H9 (cell line): ENCODE results near the gene EIF2S2. TPM values are rescaled to one million over a fixed set of nuclear protein-coding genes. Genes with fewer than 3 reads are reported as not detected.

ENCODE experiments used
- DNase-seq: peaks from one replicate; pipeline ENCODE4 v3.0.0-alpha.2; 2017
- H2AFZ ChIP-seq: one replicate; pipeline ENCODE4 v1.6.1; 2013; ENCODE audit warnings: mild to moderate bottlenecking, low read length, control low read depth, moderate library complexity
- H2AK5ac ChIP-seq: 2 replicates; pipeline ENCODE4 v1.6.1; 2013; ENCODE audit warnings: low read length, control low read depth, mixed read lengths; ENCODE audit not compliant: insufficient read length
- H2BK120ac ChIP-seq: one replicate; pipeline ENCODE4 v1.6.1; 2013; ENCODE audit warnings: low read depth, mild to moderate bottlenecking, low read length, control low read depth, inconsistent platforms; ENCODE audit not compliant: poor library complexity, severe bottlenecking
- H2BK12ac ChIP-seq: 2 replicates; pipeline ENCODE4 v1.6.1; 2013; ENCODE audit warnings: low read length, control low read depth, mixed read lengths, low read depth; ENCODE audit not compliant: insufficient read length
- H2BK15ac ChIP-seq: 2 replicates; pipeline ENCODE4 v1.6.1; 2013; ENCODE audit warnings: low read depth, low read length, control low read depth
- H2BK20ac ChIP-seq: one replicate; pipeline ENCODE4 v1.6.1; 2013; ENCODE audit warnings: low read depth, mild to moderate bottlenecking, low read length, control low read depth, inconsistent platforms; ENCODE audit not compliant: poor library complexity, severe bottlenecking
- H2BK5ac ChIP-seq: 2 replicates; pipeline ENCODE4 v1.6.1; 2013; ENCODE audit warnings: low read length, control low read depth, mixed read lengths; ENCODE audit not compliant: insufficient read length
- H3K14ac ChIP-seq: 2 replicates; pipeline ENCODE4 v1.6.1; 2013; ENCODE audit warnings: low read length, control low read depth; ENCODE audit not compliant: insufficient read depth
- H3K18ac ChIP-seq: 2 replicates; pipeline ENCODE4 v1.6.1; 2013; ENCODE audit warnings: low read depth, mild to moderate bottlenecking, mixed read lengths, low read length, control low read depth; ENCODE audit not compliant: insufficient read length
- H3K23ac ChIP-seq: 2 replicates; pipeline ENCODE4 v1.6.1; 2013; ENCODE audit warnings: low read length, control low read depth, mixed read lengths, low read depth; ENCODE audit not compliant: insufficient read length
- H3K23me2 ChIP-seq: 2 replicates; pipeline ENCODE4 v1.6.1; 2013; ENCODE audit warnings: low read depth, mild to moderate bottlenecking, mixed read lengths, low read length, control low read depth; ENCODE audit not compliant: insufficient read length, poor library complexity, severe bottlenecking
- H3K27ac ChIP-seq: 2 replicates; pipeline ENCODE4 v1.5.1; 2013; ENCODE audit warnings: low read length, control low read depth, mixed read lengths, low read depth; ENCODE audit not compliant: insufficient read length
- H3K27me3 ChIP-seq: 2 replicates; pipeline ENCODE4 v1.6.1; 2013; ENCODE audit warnings: low read length, control low read depth, inconsistent platforms; ENCODE audit not compliant: insufficient read depth
- H3K4ac ChIP-seq: 2 replicates; pipeline ENCODE4 v1.6.1; 2013; ENCODE audit warnings: low read depth, mild to moderate bottlenecking, control low read depth, inconsistent platforms, low read length, moderate library complexity
- H3K4me1 ChIP-seq: 2 replicates; pipeline ENCODE4 v1.6.1; 2013; ENCODE audit warnings: low read length, control low read depth, inconsistent platforms; ENCODE audit not compliant: insufficient read depth
- H3K4me2 ChIP-seq: 2 replicates; pipeline ENCODE4 v1.6.1; 2013; ENCODE audit warnings: low read length, control low read depth, mixed read lengths; ENCODE audit not compliant: insufficient read length, insufficient read depth
- H3K56ac ChIP-seq: 2 replicates; pipeline ENCODE4 v1.6.1; 2013; ENCODE audit warnings: low read depth, mild to moderate bottlenecking, mixed read lengths, low read length, control low read depth; ENCODE audit not compliant: insufficient read length
- H3K79me1 ChIP-seq: 2 replicates; pipeline ENCODE4 v1.6.1; 2013; ENCODE audit warnings: low read depth, mild to moderate bottlenecking, moderate library complexity, low read length, control low read depth, inconsistent platforms; ENCODE audit not compliant: insufficient read depth, poor library complexity, severe bottlenecking
- H3K79me2 ChIP-seq: 2 replicates; pipeline ENCODE4 v1.6.1; 2013; ENCODE audit warnings: low read length, control low read depth, inconsistent platforms; ENCODE audit not compliant: insufficient read depth
- H3K9ac ChIP-seq: 2 replicates; pipeline ENCODE4 v1.6.1; 2013; ENCODE audit warnings: low read length, control low read depth, mixed read lengths; ENCODE audit not compliant: insufficient read length; ENCODE audit errors: extremely low read depth
- H3K9me3 ChIP-seq: one replicate; pipeline ENCODE4 v1.6.1; 2013; ENCODE audit warnings: low read depth, low read length, inconsistent platforms; ENCODE audit not compliant: control insufficient read depth
- H3T11ph ChIP-seq: one replicate; pipeline ENCODE4 v1.6.1; 2013; ENCODE audit warnings: mild to moderate bottlenecking, low read length, control low read depth, inconsistent platforms
- H4K20me1 ChIP-seq: one replicate; pipeline ENCODE4 v1.6.1; 2013; ENCODE audit not compliant: control insufficient read depth, insufficient read length, insufficient read depth
- H4K5ac ChIP-seq: 2 replicates; pipeline ENCODE4 v1.6.1; 2013; ENCODE audit warnings: low read depth, mild to moderate bottlenecking, mixed read lengths, low read length, control low read depth; ENCODE audit not compliant: insufficient read length
- H4K8ac ChIP-seq: replicated peaks from 2 replicates; pipeline ENCODE4 v1.6.1; 2013; ENCODE audit warnings: low read length, control low read depth, mixed read lengths, low read depth; ENCODE audit not compliant: insufficient read length
- H4K91ac ChIP-seq: 2 replicates; pipeline ENCODE4 v1.6.1; 2013; ENCODE audit warnings: low read depth, mild to moderate bottlenecking, moderate library complexity, mixed read lengths, low read length, control low read depth; ENCODE audit not compliant: insufficient read length
- H3K27ac Mint-ChIP-seq, 3 experiments: 2 replicates in 2 of 3; 3 replicates in 1 of 3; pipeline ENCODE4 v1.8.0; 2020 to 2021; ENCODE audit warnings: mixed read lengths in 3 of 3, mild to moderate bottlenecking in 1 of 3, moderate library complexity in 1 of 3
- H3K27me3 Mint-ChIP-seq: 2 replicates; pipeline ENCODE4 v1.8.0; 2021; ENCODE audit warnings: low read depth, mild to moderate bottlenecking, moderate library complexity, mixed read lengths
- H3K36me3 Mint-ChIP-seq, 3 experiments: 2 replicates in 2 of 3; 3 replicates in 1 of 3; pipeline ENCODE4 v1.8.0; 2020 to 2021; ENCODE audit warnings: low read depth in 3 of 3, mixed read lengths in 3 of 3; ENCODE audit not compliant: insufficient read depth in 1 of 3
- H3K4me1 Mint-ChIP-seq, 2 experiments: 2 replicates each; pipeline ENCODE4 v1.8.0; 2020; ENCODE audit warnings: mixed read lengths in 2 of 2
- H3K4me3 Mint-ChIP-seq, 2 experiments: 2 replicates in 1 of 2; 3 replicates in 1 of 2; pipeline ENCODE4 v1.8.0; 2020 to 2021; ENCODE audit warnings: mild to moderate bottlenecking in 2 of 2, mixed read lengths in 2 of 2, moderate library complexity in 1 of 2
- H3K9me3 Mint-ChIP-seq, 2 experiments: 2 replicates in 1 of 2; 3 replicates in 1 of 2; pipeline ENCODE4 v1.8.0; 2020; ENCODE audit warnings: mild to moderate bottlenecking in 2 of 2, mixed read lengths in 2 of 2, moderate library complexity in 1 of 2
- WGBS: extraction: QIAGEN DNeasy Blood & Tissue Kit; methylation state at CpG from one replicate; pipeline ENCODE4 v1.1.7; 2013; ENCODE audit warnings: missing lambda C conversion rate, low lambda C conversion rate, mixed read lengths; ENCODE audit not compliant: insufficient read length; ENCODE audit errors: extremely low coverage; 5-methylcytosine and 5-hydroxymethylcytosine counted together
- total RNA-seq: library from RNA; stranded (reverse); gene quantifications from 2 replicates; pipeline ENCODE4 v1.2.1, GENCODE V29; 2021
- TF ChIP-seq, protein P1 (sequence below): fragments of 200-600 bp; sonication (generic); conservative IDR thresholded peaks from 3 replicates; pipeline ENCODE4 v1.8.0; 2021; ENCODE audit warnings: antibody characterized with exemption, mild to moderate bottlenecking

Gene EIF2S2
- total RNA-seq, 1 experiment from 2014 or later = 188 TPM

DNA sequence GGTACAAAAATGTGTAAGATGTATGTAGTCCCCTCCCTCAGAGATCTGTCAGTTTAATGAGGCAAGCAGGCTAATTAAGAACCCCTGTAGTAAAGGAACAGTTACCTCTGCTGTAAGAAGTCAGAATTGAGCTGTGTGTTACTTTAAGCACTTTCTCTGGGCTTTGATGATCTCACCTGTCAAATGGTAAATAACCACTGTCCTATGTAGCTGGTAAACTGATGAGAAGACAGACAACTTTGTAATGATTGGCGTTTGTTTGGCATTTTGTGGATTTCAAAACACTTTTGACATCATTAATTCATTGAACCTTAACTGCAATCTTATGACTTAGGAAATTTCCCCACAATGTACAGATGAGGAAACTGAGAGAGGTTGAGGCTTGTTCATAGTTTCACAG is 62.7 kb downstream of the EIF2S2 start:
- no CpG with 5 or more reads among the region's 1 CpG for WGBS
- Histone ChIP-seq H2BK12ac (no peak overlapping the region), H3K23me2 (no peaks in the 10 kb centered on the region), H2BK120ac (no peak overlapping the region), H3K14ac (no peak overlapping the region), H3K9me3 (no peaks in the 10 kb centered on the region), H3K9ac (no peak overlapping the region), H3K4me1 (peaks cover 11% of the 10 kb centered on the region), H3K79me2 (peaks cover 2% of the 10 kb centered on the region; the same call in 1 of the 2 replicates), H2BK5ac (no peak overlapping the region), H3T11ph (no peak overlapping the region), H3K56ac (no peak overlapping the region), H4K91ac (no peak overlapping the region), H2AK5ac (no peak overlapping the region), H4K5ac (no peak overlapping the region), H4K20me1 (no peaks in the 10 kb centered on the region), H3K27me3 (no peaks in the 10 kb centered on the region), H3K23ac (no peak overlapping the region), H4K8ac (no peak overlapping the region), H2BK20ac (no peak overlapping the region), H3K4ac (no peak overlapping the region), H3K18ac (no peak overlapping the region), H3K79me1 (peaks cover 10% of the 10 kb centered on the region), H3K27ac (no peak overlapping the region), H2AFZ (no peak overlapping the region), H2BK15ac (no peak overlapping the region), H3K4me2 (no peak overlapping the region)
- Mint-ChIP-seq H3K36me3 (peaks cover 0 to 2% (median 0%) of the 10 kb centered on the region in 3 experiments; a peak in 4 of 7 replicates), H3K27me3 (no peaks in the 10 kb centered on the region), H3K4me3 (no peak overlapping the region), H3K9me3 (no peaks in the 10 kb centered on the region), H3K27ac (no peak overlapping the region), H3K4me1 (peaks cover 43 to 45% of the 10 kb centered on the region in 2 experiments)
- DNase-seq = no peak
- TF ChIP-seq, protein P1, sequence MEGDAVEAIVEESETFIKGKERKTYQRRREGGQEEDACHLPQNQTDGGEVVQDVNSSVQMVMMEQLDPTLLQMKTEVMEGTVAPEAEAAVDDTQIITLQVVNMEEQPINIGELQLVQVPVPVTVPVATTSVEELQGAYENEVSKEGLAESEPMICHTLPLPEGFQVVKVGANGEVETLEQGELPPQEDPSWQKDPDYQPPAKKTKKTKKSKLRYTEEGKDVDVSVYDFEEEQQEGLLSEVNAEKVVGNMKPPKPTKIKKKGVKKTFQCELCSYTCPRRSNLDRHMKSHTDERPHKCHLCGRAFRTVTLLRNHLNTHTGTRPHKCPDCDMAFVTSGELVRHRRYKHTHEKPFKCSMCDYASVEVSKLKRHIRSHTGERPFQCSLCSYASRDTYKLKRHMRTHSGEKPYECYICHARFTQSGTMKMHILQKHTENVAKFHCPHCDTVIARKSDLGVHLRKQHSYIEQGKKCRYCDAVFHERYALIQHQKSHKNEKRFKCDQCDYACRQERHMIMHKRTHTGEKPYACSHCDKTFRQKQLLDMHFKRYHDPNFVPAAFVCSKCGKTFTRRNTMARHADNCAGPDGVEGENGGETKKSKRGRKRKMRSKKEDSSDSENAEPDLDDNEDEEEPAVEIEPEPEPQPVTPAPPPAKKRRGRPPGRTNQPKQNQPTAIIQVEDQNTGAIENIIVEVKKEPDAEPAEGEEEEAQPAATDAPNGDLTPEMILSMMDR = no peak
